ENCODE results near the gene RERE.

DNA sequence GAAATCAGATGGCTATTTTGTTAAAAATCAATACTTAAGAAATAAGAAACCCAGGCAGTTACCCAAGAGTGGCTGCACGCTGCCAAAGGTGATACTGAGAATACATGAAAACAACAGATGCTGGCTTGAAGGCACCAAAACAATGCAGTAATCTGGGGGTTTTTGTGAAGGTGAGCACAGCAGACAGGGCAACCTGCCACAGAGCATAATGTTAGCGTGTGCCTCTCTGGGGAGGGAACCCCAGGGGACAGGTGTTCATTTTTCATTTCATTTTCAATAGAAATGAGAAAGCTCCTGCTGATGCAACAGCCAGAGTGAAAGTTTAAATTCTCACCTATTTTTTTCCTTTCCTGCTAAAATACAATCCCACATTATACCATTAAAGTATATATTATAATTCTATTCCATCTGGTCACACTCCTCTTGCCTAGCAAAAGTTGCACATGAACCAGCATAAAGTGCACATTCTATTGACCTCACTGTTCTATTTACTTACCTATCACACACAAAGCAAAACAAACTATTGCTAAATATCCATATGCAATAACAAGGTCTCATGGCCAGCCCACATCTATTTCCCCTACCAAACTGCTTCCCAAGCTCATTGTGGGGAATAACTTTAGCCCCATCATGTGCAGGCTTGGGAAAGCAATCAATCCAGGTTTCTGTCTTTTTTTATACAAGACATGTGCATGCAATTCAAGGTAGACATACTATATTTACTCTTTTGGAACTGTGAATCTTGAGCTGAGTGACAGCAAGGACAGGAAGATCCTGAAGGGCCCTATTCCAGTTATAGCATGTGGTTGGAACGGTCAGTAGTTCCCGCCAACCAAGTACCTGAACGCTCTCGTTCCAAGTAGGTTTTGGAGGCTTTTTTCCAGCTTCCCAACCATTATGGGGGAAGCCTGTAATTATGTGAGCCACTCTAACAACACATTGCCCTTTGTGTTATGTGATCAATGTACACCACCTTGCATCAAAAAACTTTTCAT, 173.6 kb downstream of the RERE start:
- TF ChIP-seq SMC3 (IDR thresholded peaks at IDR 0.05; ENCODE audit: low read depth, low read length): no peak
- TF ChIP-seq, protein P1, sequence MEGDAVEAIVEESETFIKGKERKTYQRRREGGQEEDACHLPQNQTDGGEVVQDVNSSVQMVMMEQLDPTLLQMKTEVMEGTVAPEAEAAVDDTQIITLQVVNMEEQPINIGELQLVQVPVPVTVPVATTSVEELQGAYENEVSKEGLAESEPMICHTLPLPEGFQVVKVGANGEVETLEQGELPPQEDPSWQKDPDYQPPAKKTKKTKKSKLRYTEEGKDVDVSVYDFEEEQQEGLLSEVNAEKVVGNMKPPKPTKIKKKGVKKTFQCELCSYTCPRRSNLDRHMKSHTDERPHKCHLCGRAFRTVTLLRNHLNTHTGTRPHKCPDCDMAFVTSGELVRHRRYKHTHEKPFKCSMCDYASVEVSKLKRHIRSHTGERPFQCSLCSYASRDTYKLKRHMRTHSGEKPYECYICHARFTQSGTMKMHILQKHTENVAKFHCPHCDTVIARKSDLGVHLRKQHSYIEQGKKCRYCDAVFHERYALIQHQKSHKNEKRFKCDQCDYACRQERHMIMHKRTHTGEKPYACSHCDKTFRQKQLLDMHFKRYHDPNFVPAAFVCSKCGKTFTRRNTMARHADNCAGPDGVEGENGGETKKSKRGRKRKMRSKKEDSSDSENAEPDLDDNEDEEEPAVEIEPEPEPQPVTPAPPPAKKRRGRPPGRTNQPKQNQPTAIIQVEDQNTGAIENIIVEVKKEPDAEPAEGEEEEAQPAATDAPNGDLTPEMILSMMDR (IDR thresholded peaks at IDR 0.05): no peak
- no peak for TF ChIP-seq MXI1 (IDR thresholded peaks at IDR 0.05; ENCODE audit: low read depth, low read length)
- no peak for TF ChIP-seq TEAD4 (IDR thresholded peaks at IDR 0.05; ENCODE audit: borderline replicate concordance, insufficient read depth)
- TF ChIP-seq TAF1 (IDR thresholded peaks at IDR 0.05; ENCODE audit: borderline replicate concordance, low read depth, low read length): no peak
- no peak for TF ChIP-seq YY1 (IDR thresholded peaks at IDR 0.05; ENCODE audit: low read depth)
- TF ChIP-seq EP300 (IDR thresholded peaks at IDR 0.05; ENCODE audit: borderline replicate concordance in 1 of 2, low read depth in 1 of 2, low read length in 1 of 2): no peak

Measured in SK-N-SH (cell line).